ENCODE measurements around the gene VIPR2. TPM values are rescaled to one million over a fixed set of nuclear protein-coding genes. Genes with fewer than 3 reads are reported as not detected.

Gene VIPR2
- total RNA-seq, result 10 to 100 TPM in 1 of 2 donors, 1 to 10 TPM in 1; 6.0 to 11.3 TPM
- 1 to 10 TPM; 6.8 to 10.0 TPM for polyA plus RNA-seq (ENCODE audit: insufficient read length in 2 of 2)
- long read RNA-seq, donor 1, transcript VIPR2-201 (13 exons, 3,944 nt), result major isoform, 5 of 5 reads
- long read RNA-seq, donor 1, partial matches to known transcripts, result 0 of 5 reads
- long read RNA-seq, donor 1, other reads (novel, unspliced or antisense), result 0 of 5 reads
- long read RNA-seq, donor 2, partial matches to known transcripts, result 0 of 3 reads
- long read RNA-seq, donor 2, other reads (novel, unspliced or antisense), result 0 of 3 reads
- long read RNA-seq, donor 3, partial matches to known transcripts, result 0 of 1 reads
- long read RNA-seq, donor 3, other reads (novel, unspliced or antisense), result 0 of 1 reads
- long read RNA-seq, donor 4, result 0 reads

- WGBS (ENCODE audit: insufficient coverage), result under 1% methylated on average over 47 of the region's 88 CpGs
- Histone ChIP-seq H3K27ac (ENCODE audit: low read depth, low read length) (no peak within 1 kb of the TSS), H3K36me3 (ENCODE audit: control insufficient read depth, insufficient read depth, low read length) (peaks cover 4% of the 10 kb centered on the region), H3K4me1 (ENCODE audit: control insufficient read depth, insufficient read depth, low read length) (peaks cover 31% of the 10 kb centered on the region), H3K9me3 (ENCODE audit: control insufficient read depth, insufficient read depth, low read length) (no peaks in the 10 kb centered on the region), H3K27me3 (ENCODE audit: control insufficient read depth, insufficient read depth, low read length) (peaks cover 32% of the 10 kb centered on the region), H3K4me3 (ENCODE audit: low read depth, low read length) (peak within 1 kb of the TSS; percentile 45)
- DNase-seq (ENCODE audit: low read depth in 4 of 6, low spot score in 6 of 6), result peak in 2 of 6 donors; percentile 52 to 68
These were observed at the start of gene VIPR2 for GRCh38 chr7:159144758-159145489. TSS of gene VIPR2 (minus strand) at chr7:159144867. CDS start at chr7:159144771, 96 bp downstream.

- no peaks in the 10 kb centered on the region for H3K27me3 ChIP-seq (ENCODE audit: control insufficient read depth, insufficient read depth, low read length)
- no peaks in the 10 kb centered on the region for H3K36me3 ChIP-seq (ENCODE audit: control insufficient read depth, insufficient read depth, low read length)
- 56% methylated on average over 3 of the region's 4 CpGs for WGBS (ENCODE audit: insufficient coverage)
- no peak for DNase-seq (ENCODE audit: low read depth in 4 of 6, low spot score in 6 of 6)
- H3K4me3 ChIP-seq (ENCODE audit: low read depth, low read length), result no peak overlapping the region
- H3K27ac ChIP-seq (ENCODE audit: low read depth, low read length), result no peak overlapping the region
- peaks cover 9% of the 10 kb centered on the region for H3K4me1 ChIP-seq (ENCODE audit: control insufficient read depth, insufficient read depth, low read length)
- H3K9me3 ChIP-seq (ENCODE audit: control insufficient read depth, insufficient read depth, low read length), result peaks cover 3% of the 10 kb centered on the region
These were observed 49.0 kb upstream of the VIPR2 start for GRCh38 chr7:159193543-159194090.

GRCh38 chr7:159192725-159193453, 48.2 kb upstream of the VIPR2 start:
- peaks cover 9% of the 10 kb centered on the region for H3K4me1 ChIP-seq (ENCODE audit: control insufficient read depth, insufficient read depth, low read length)
- no peak overlapping the region for H3K4me3 ChIP-seq (ENCODE audit: low read depth, low read length)
- no peaks in the 10 kb centered on the region for H3K27me3 ChIP-seq (ENCODE audit: control insufficient read depth, insufficient read depth, low read length)
- H3K36me3 ChIP-seq (ENCODE audit: control insufficient read depth, insufficient read depth, low read length), result no peaks in the 10 kb centered on the region
- 85% methylated on average over 11 of the region's 13 CpGs for WGBS (ENCODE audit: insufficient coverage)
- H3K27ac ChIP-seq (ENCODE audit: low read depth, low read length), result no peak overlapping the region
- no peak for DNase-seq (ENCODE audit: low read depth in 4 of 6, low spot score in 6 of 6)
- peaks cover 3% of the 10 kb centered on the region for H3K9me3 ChIP-seq (ENCODE audit: control insufficient read depth, insufficient read depth, low read length)

- H3K9me3 ChIP-seq (ENCODE audit: control insufficient read depth, insufficient read depth, low read length), result peaks cover 6% of the 10 kb centered on the region
- no peak overlapping the region for H3K27ac ChIP-seq (ENCODE audit: low read depth, low read length)
- no peaks in the 10 kb centered on the region for H3K36me3 ChIP-seq (ENCODE audit: control insufficient read depth, insufficient read depth, low read length)
- no peaks in the 10 kb centered on the region for H3K27me3 ChIP-seq (ENCODE audit: control insufficient read depth, insufficient read depth, low read length)
- peaks cover 4% of the 10 kb centered on the region for H3K4me1 ChIP-seq (ENCODE audit: control insufficient read depth, insufficient read depth, low read length)
- 96% methylated on average over 3 of the region's 3 CpGs for WGBS (ENCODE audit: insufficient coverage)
- DNase-seq (ENCODE audit: low read depth in 4 of 6, low spot score in 6 of 6), result no peak
- no peak overlapping the region for H3K4me3 ChIP-seq (ENCODE audit: low read depth, low read length)
These were observed 47.3 kb upstream of the VIPR2 start for GRCh38 chr7:159192013-159192412.

GRCh38 chr7:159191236-159191635, 46.6 kb upstream of the VIPR2 start:
- WGBS (ENCODE audit: insufficient coverage), result 66% methylated on average over 5 of the region's 11 CpGs
- no peaks in the 10 kb centered on the region for H3K36me3 ChIP-seq (ENCODE audit: control insufficient read depth, insufficient read depth, low read length)
- H3K27me3 ChIP-seq (ENCODE audit: control insufficient read depth, insufficient read depth, low read length), result no peaks in the 10 kb centered on the region
- H3K4me3 ChIP-seq (ENCODE audit: low read depth, low read length), result no peak overlapping the region
- H3K27ac ChIP-seq (ENCODE audit: low read depth, low read length), result no peak overlapping the region
- DNase-seq (ENCODE audit: low read depth in 4 of 6, low spot score in 6 of 6), result no peak
- no peaks in the 10 kb centered on the region for H3K4me1 ChIP-seq (ENCODE audit: control insufficient read depth, insufficient read depth, low read length)
- peaks cover 6% of the 10 kb centered on the region for H3K9me3 ChIP-seq (ENCODE audit: control insufficient read depth, insufficient read depth, low read length)

GRCh38 chr7:159188011-159188410, 43.3 kb upstream of the VIPR2 start:
- no peak overlapping the region for H3K4me3 ChIP-seq (ENCODE audit: low read depth, low read length)
- no peak overlapping the region for H3K27ac ChIP-seq (ENCODE audit: low read depth, low read length)
- H3K36me3 ChIP-seq (ENCODE audit: control insufficient read depth, insufficient read depth, low read length), result no peaks in the 10 kb centered on the region
- DNase-seq (ENCODE audit: low read depth in 4 of 6, low spot score in 6 of 6), result no peak
- H3K9me3 ChIP-seq (ENCODE audit: control insufficient read depth, insufficient read depth, low read length), result peaks cover 6% of the 10 kb centered on the region
- H3K27me3 ChIP-seq (ENCODE audit: control insufficient read depth, insufficient read depth, low read length), result no peaks in the 10 kb centered on the region
- H3K4me1 ChIP-seq (ENCODE audit: control insufficient read depth, insufficient read depth, low read length), result no peaks in the 10 kb centered on the region

GRCh38 chr7:159179241-159179640, 34.6 kb upstream of the VIPR2 start:
- no peak overlapping the region for H3K4me3 ChIP-seq (ENCODE audit: low read depth, low read length)
- no peak overlapping the region for H3K27ac ChIP-seq (ENCODE audit: low read depth, low read length)
- no peaks in the 10 kb centered on the region for H3K36me3 ChIP-seq (ENCODE audit: control insufficient read depth, insufficient read depth, low read length)
- no peak for DNase-seq (ENCODE audit: low read depth in 4 of 6, low spot score in 6 of 6)
- no peaks in the 10 kb centered on the region for H3K9me3 ChIP-seq (ENCODE audit: control insufficient read depth, insufficient read depth, low read length)
- H3K4me1 ChIP-seq (ENCODE audit: control insufficient read depth, insufficient read depth, low read length), result no peaks in the 10 kb centered on the region
- no peaks in the 10 kb centered on the region for H3K27me3 ChIP-seq (ENCODE audit: control insufficient read depth, insufficient read depth, low read length)
- WGBS (ENCODE audit: insufficient coverage), result 87% methylated on average over 5 of the region's 6 CpGs

GRCh38 chr7:159177284-159177953, 32.8 kb upstream of the VIPR2 start:
- whole genome bisulfite sequencing (ENCODE audit: insufficient coverage), result no CpG with 5 or more reads among the region's 3 CpGs
- DNase-seq (ENCODE audit: low read depth in 4 of 6, low spot score in 6 of 6), result no peak
- no peak overlapping the region for H3K4me3 ChIP-seq (ENCODE audit: low read depth, low read length)
- no peaks in the 10 kb centered on the region for H3K9me3 ChIP-seq (ENCODE audit: control insufficient read depth, insufficient read depth, low read length)
- H3K4me1 ChIP-seq (ENCODE audit: control insufficient read depth, insufficient read depth, low read length), result no peaks in the 10 kb centered on the region
- no peaks in the 10 kb centered on the region for H3K27me3 ChIP-seq (ENCODE audit: control insufficient read depth, insufficient read depth, low read length)
- no peak overlapping the region for H3K27ac ChIP-seq (ENCODE audit: low read depth, low read length)
- no peaks in the 10 kb centered on the region for H3K36me3 ChIP-seq (ENCODE audit: control insufficient read depth, insufficient read depth, low read length)

- Histone ChIP-seq H3K36me3 (ENCODE audit: control insufficient read depth, insufficient read depth, low read length) (no peaks in the 10 kb centered on the region), H3K27ac (ENCODE audit: low read depth, low read length) (no peak overlapping the region), H3K4me1 (ENCODE audit: control insufficient read depth, insufficient read depth, low read length) (no peaks in the 10 kb centered on the region), H3K9me3 (ENCODE audit: control insufficient read depth, insufficient read depth, low read length) (no peaks in the 10 kb centered on the region), H3K4me3 (ENCODE audit: low read depth, low read length) (no peak overlapping the region), H3K27me3 (ENCODE audit: control insufficient read depth, insufficient read depth, low read length) (no peaks in the 10 kb centered on the region)
- no peak for DNase-seq (ENCODE audit: low read depth in 4 of 6, low spot score in 6 of 6)
- WGBS (ENCODE audit: insufficient coverage), result 65% methylated on average over 6 of the region's 8 CpGs
These were observed 31.1 kb upstream of the VIPR2 start for GRCh38 chr7:159175792-159176191.
